Measurements from ENCODE around the gene AGPAT3. TPM values are rescaled to one million over a fixed set of nuclear protein-coding genes. Genes with fewer than 3 reads are reported as not detected.

The AGPAT3 gene
- total RNA-seq, 4 donors from 2014 or later = 31.7 to 35.7 (median 33.0) TPM

DNA sequence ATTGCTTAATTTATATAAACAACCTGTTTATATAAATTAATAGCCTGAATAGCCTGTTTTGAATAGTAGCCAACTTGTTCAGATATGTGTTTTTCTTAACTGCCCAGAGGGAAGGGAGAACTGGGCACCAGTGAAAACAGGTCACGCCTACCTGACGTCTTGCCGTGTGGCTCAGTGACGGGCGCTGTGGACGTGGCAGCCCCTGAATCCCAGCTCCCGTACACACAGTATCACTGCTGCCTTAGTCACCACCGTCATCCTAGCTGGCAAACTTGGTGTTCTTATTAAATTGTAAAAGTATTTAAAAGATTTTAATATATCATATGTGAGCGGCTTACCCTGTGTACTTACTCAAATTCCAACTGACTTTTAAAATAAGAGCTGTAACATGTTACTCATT, 111.6 kb downstream of the AGPAT3 start:
- intact Hi-C loops (cut with DNase I) = no loop called here
- Histone ChIP-seq H3K27me3 (no peaks in the 10 kb centered on the region), H3K27ac (no peak overlapping the region), H3K36me3 (peaks cover 9 to 70% (median 13%) of the 10 kb centered on the region in 3 donors), H3K4me1 (peaks cover 4 to 9% (median 6%) of the 10 kb centered on the region in 3 donors), H3K9me3 (no peaks in the 10 kb centered on the region), H3K4me3 (no peak overlapping the region)
- TF ChIP-seq, protein P1, sequence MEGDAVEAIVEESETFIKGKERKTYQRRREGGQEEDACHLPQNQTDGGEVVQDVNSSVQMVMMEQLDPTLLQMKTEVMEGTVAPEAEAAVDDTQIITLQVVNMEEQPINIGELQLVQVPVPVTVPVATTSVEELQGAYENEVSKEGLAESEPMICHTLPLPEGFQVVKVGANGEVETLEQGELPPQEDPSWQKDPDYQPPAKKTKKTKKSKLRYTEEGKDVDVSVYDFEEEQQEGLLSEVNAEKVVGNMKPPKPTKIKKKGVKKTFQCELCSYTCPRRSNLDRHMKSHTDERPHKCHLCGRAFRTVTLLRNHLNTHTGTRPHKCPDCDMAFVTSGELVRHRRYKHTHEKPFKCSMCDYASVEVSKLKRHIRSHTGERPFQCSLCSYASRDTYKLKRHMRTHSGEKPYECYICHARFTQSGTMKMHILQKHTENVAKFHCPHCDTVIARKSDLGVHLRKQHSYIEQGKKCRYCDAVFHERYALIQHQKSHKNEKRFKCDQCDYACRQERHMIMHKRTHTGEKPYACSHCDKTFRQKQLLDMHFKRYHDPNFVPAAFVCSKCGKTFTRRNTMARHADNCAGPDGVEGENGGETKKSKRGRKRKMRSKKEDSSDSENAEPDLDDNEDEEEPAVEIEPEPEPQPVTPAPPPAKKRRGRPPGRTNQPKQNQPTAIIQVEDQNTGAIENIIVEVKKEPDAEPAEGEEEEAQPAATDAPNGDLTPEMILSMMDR (IDR thresholded peaks at IDR 0.05) = no peak
- no peak for TF ChIP-seq POLR2A (IDR thresholded peaks at IDR 0.05)
- 86 to 91% methylated on average over 9 of the region's 9 CpGs for WGBS, 2 donors
- DNase-seq = no peak

DNA sequence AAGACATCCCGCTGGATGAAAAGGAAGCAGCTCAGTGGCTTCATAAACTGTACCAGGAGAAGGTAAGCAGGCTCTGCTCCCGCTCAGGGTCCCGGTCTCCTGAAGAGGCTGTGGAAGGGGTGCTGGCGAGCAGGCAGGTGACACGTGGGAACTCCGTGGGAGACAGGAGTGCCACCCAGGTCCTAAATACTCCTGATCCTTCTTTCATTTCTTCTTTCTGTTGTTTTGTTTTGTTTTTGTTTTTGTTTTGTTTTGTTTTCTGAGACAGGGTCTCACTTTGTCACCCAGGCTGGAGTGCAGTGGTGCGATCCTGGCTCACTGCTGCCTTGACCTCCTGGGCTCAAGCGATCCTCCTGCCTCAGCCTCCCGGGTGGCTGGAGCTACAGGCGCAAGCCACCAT, 113.0 kb downstream of the AGPAT3 start:
- Histone ChIP-seq H3K27ac (no peak overlapping the region), H3K4me3 (no peak overlapping the region), H3K9me3 (no peaks in the 10 kb centered on the region), H3K4me1 (peaks cover 4 to 9% (median 6%) of the 10 kb centered on the region in 3 donors), H3K36me3 (peaks cover 6 to 72% (median 23%) of the 10 kb centered on the region in 3 donors), H3K27me3 (no peaks in the 10 kb centered on the region)
- intact Hi-C loops (cut with DNase I) = no loop called here
- no peak for DNase-seq
- WGBS, 2 donors = 97 to 98% methylated on average over 10 of the region's 10 CpGs
- TF ChIP-seq, protein P1 (IDR thresholded peaks at IDR 0.05) = no peak
- TF ChIP-seq POLR2A (IDR thresholded peaks at IDR 0.05) = no peak

DNA sequence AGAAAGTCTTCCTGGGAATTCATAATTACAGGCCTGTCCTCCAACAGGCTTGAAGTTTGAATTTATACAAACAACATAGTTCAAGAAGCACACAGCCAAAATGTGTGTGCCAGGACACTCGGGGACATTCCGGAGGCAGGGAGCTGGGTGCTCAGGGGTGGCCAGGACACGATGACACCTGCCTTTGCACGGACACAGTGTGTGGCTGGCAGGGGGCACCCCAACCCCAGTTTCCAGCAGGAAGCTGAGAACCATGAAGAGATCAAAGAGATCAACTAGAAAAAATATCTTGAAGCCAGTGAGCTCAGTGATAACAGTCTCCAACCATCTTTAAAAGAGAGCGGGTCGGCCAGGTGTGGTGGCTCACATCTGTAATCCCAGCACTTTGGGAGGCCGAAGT, 114.6 kb downstream of the AGPAT3 start:
- Histone ChIP-seq H3K4me3 (no peak overlapping the region), H3K27ac (no peak overlapping the region), H3K4me1 (peaks cover 4 to 9% (median 6%) of the 10 kb centered on the region in 3 donors), H3K27me3 (no peaks in the 10 kb centered on the region), H3K36me3 (peaks cover 0 to 79% (median 23%) of the 10 kb centered on the region in 3 donors), H3K9me3 (no peaks in the 10 kb centered on the region)
- no peak for DNase-seq
- WGBS, 2 donors = 86 to 87% methylated on average over 7 of the region's 7 CpGs
- TF ChIP-seq, protein P1 (IDR thresholded peaks at IDR 0.05) = no peak
- no peak for TF ChIP-seq POLR2A (IDR thresholded peaks at IDR 0.05)
- intact Hi-C loops (cut with DNase I) = no loop called here

DNA sequence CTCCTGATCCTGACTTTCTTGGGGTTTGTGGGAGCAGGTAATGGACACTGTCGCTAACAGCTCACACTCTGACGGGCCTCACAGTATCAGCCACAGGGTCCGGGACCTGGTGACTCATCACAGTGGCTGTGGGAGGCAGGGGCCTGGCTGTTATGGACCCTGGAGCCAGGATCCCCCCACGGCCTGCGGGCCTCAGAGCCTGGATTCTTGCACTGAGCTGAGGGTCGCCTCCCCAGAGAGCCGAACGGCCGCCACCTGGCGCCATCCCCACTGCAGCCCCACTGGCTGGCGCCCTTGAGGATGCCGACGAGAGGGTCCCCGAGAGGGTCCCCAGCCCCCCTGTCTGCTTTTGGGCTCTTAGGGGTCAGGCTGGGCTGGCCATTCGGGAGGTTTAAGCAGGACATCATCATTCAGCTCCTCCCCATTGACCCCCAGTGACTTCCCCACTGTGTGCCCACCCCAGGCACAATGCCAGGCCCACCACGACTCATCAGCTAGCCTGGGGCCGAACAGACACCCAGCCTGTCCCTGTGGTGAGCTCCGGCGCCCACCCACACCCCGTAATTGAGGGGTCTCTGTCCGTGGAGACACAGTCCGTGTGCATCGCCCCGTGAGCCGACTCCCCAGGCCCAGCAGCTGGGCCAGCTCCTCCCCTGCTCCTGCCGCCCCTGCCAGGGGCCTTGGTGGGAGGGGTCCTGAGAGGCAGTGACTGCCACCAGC, 116.3 kb downstream of the AGPAT3 start:
- no peak for TF ChIP-seq POLR2A (IDR thresholded peaks at IDR 0.05)
- TF ChIP-seq, protein P1 (IDR thresholded peaks at IDR 0.05) = no peak

DNA sequence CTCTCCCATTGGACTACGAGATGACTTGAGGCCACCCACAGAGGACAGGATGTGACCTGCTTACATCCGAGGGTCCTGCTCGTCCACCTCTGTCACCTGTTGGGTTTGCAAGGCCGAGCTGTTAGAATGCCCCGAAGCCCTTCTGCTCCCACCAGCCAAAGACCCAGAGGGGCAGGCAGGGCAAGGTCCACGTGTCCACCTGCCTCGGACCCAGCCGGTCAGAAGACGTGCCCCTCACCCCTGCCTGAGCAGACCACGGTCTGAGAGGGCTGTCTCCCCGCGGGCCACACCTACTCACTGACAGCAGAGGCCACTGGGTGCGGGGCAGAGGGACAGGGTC, 116.8 kb downstream of the AGPAT3 start:
- H3K27me3 ChIP-seq = no peaks in the 10 kb centered on the region
- no peak overlapping the region for H3K4me3 ChIP-seq
- no peaks in the 10 kb centered on the region for H3K9me3 ChIP-seq
- WGBS, 2 donors = 76 to 100% methylated on average over 4 to 5 of the region's 13 CpGs
- H3K27ac ChIP-seq = no peak overlapping the region
- peaks cover 0 to 77% (median 20%) of the 10 kb centered on the region in 3 donors for H3K36me3 ChIP-seq
- intact Hi-C loops (cut with DNase I) = no loop called here
- TF ChIP-seq POLR2A (IDR thresholded peaks at IDR 0.05) = no peak
- TF ChIP-seq, protein P1 (IDR thresholded peaks at IDR 0.05) = no peak
- H3K4me1 ChIP-seq = peaks cover 2 to 14% (median 3%) of the 10 kb centered on the region in 3 donors
- DNase-seq = no peak

More for the DNA sequence above, 116.3 kb downstream of the AGPAT3 start:
- Histone ChIP-seq H3K27me3 (no peaks in the 10 kb centered on the region), H3K36me3 (peaks cover 0 to 79% (median 23%) of the 10 kb centered on the region in 3 donors), H3K9me3 (no peaks in the 10 kb centered on the region), H3K4me3 (no peak overlapping the region), H3K4me1 (peaks cover 0 to 9% (median 0%) of the 10 kb centered on the region in 3 donors), H3K27ac (no peak overlapping the region)
- intact Hi-C loops (cut with DNase I) = no loop called here
- 90% methylated on average over 6 of the region's 26 CpGs; no CpG with 5 or more reads in 1 of the 2 donors for WGBS, 2 donors
- no peak for DNase-seq

Measured in esophagus squamous epithelium (tissue), 5 donors.